Stomach (tissue), 4 donors: ENCODE measurements around the gene C22orf39.

ENCODE experiments used
- CTCF ChIP-seq, 7 experiments: fragments of 450-650 bp in 4 of 7; fragments of 200-600 bp in 3 of 7; sonication (generic) in 3 of 7; IDR thresholded peaks; one replicate each; pipeline ENCODE4 v1.5.1; 2016 to 2019; ENCODE audit warnings: antibody characterized with exemption in 7 of 7, control low read depth in 2 of 7, mild to moderate bottlenecking in 1 of 7
- EP300 ChIP-seq: sonication (generic); formaldehyde crosslinking; IDR thresholded peaks from one replicate; pipeline ENCODE4 v1.6.1; 2017; ENCODE audit warnings: antibody characterized with exemption
- POLR2A ChIP-seq, 4 donors: fragments of 450-650 bp; IDR thresholded peaks; one replicate each; pipeline ENCODE4 v1.6.1; 2016; ENCODE audit warnings: antibody characterized with exemption in 4 of 4, control low read depth in 2 of 4, mild to moderate bottlenecking in 1 of 4, moderate library complexity in 1 of 4
- POLR2AphosphoS5 ChIP-seq, 3 donors: sonication (generic); formaldehyde crosslinking; IDR thresholded peaks; one replicate each; pipeline ENCODE4 v1.6.1; 2016; ENCODE audit warnings: antibody characterized with exemption in 3 of 3

GRCh38 chr22:19438298-19438697, 9.2 kb downstream of the C22orf39 start:
- TF ChIP-seq POLR2A (IDR thresholded peaks at IDR 0.05), result no peak
- TF ChIP-seq CTCF (IDR thresholded peaks at IDR 0.05), result no peak
- no peak for TF ChIP-seq POLR2AphosphoS5 (IDR thresholded peaks at IDR 0.05)
- no peak for TF ChIP-seq EP300
